ENCODE measurements around the gene EARS2. TPM values are rescaled to one million over a fixed set of nuclear protein-coding genes. Genes with fewer than 3 reads are reported as not detected.

Gene EARS2
- total RNA-seq, 4 donors from 2014 or later, result 10.9 to 32.0 (median 14.0) TPM

DNA sequence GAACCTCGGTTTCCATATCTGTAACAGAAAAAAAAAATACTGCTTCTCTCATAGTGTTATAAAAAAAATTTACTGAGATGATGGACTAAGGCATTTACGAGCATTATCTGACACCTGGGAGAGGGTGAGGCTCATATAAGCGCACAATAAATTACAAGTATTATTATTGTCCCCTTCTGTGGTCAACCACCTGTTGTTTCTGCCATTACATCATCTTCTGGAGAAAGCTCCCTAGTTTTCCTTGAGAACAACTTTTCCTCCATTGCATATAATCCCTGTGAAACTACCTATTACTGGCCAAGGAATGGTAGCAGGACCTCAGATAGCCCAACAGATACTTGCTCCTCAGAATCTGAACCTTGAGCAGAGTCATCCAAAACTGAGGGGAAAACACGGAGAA lies 35.2 kb downstream of the EARS2 start:
- TF ChIP-seq, protein P1, sequence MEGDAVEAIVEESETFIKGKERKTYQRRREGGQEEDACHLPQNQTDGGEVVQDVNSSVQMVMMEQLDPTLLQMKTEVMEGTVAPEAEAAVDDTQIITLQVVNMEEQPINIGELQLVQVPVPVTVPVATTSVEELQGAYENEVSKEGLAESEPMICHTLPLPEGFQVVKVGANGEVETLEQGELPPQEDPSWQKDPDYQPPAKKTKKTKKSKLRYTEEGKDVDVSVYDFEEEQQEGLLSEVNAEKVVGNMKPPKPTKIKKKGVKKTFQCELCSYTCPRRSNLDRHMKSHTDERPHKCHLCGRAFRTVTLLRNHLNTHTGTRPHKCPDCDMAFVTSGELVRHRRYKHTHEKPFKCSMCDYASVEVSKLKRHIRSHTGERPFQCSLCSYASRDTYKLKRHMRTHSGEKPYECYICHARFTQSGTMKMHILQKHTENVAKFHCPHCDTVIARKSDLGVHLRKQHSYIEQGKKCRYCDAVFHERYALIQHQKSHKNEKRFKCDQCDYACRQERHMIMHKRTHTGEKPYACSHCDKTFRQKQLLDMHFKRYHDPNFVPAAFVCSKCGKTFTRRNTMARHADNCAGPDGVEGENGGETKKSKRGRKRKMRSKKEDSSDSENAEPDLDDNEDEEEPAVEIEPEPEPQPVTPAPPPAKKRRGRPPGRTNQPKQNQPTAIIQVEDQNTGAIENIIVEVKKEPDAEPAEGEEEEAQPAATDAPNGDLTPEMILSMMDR (IDR thresholded peaks at IDR 0.05; ENCODE audit: low read depth), result no peak

DNA sequence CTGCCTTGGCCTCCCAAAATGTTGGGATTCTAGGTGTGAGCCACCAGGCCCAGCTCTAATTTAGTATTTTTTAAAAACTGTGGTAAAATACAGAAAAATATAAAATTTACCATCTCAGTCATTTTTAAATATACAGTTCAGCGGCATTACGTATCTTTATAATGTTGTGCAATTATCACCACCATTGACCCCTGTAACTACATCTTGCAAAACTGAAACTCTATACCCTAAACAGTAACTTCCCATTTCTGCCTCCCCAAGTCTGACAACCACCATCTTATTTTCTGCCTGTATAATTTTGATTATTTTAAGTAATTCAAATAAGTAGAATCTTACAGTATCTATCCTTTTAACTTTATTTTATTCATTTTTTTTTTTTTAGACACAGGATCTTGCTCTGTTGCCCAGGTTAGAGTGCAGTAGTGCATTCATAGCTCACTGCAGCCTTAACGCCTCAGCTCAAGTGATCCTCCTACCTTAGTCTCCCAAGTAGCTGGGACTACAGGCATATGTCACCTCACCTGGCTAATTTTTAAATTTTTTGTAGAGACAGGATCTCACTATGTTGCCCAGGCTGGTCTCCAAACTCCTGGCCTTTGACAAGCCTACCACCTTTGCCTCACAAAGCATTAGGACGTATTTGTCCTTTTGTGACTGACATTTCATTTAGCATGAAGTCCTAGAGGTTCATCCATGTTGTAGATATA lies 36.0 kb downstream of the EARS2 start:
- TF ChIP-seq, protein P1 (IDR thresholded peaks at IDR 0.05; ENCODE audit: low read depth), result no peak

DNA sequence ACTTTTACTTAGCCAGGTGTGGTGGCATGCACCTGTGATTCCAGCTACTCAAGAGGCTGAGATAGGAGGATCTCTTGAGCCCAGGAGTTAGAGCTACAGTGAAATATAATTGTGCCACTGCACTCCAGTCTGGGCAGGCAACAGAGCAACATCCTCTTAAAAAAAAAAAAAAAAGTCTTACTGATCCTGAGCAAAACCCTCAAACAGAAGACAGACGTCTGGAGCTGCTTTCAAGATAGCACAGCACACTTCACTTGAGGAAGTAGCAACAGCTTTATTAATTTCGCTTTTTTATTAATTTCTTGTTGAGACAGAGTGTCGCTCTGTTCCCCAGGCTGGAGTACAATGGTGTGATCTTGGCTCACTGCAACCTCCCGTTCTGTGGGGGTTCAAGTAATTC lies 36.6 kb downstream of the EARS2 start:
- TF ChIP-seq, protein P1 (IDR thresholded peaks at IDR 0.05; ENCODE audit: low read depth), result no peak

DNA sequence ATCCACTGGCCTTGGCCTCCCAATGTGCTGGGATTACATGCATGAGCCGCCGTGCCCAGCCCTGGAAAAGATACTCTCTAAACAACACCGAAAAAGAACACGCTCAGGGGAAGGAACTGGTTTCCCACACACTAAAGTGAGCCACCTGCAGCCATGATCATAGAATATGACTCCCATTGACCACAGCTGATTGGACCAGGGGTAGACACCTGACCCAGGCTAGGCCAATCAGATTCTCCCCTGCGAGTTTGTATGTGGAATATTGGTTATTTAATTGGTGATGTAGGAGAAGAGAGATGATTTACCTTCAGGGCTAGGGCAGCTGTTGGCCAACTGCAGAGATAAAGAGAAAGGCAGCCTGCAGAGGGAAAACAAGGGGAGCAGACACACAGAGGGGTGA lies 37.9 kb downstream of the EARS2 start:
- TF ChIP-seq, protein P1 (IDR thresholded peaks at IDR 0.05; ENCODE audit: low read depth), result no peak

DNA sequence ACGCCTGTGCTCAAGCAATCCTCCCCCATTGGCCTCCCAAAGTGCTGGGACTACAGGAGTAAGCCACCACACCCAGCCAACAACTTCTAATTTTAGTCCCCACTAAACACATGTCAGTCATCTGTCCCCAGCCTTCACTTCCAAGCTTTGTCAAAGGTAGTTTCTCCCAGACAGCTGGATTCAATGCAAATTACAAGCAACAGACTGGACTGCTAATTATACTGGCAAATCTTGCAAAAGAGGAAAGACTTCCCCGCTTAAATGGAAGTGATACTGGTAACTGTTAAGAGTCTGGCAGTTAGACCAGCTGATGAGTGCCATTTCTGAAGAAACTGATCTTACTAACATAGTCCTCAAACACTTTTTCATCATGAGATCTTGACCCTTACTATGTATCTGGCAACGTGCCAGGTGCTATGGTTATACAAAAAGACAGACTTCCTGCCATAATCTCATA lies 38.7 kb downstream of the EARS2 start:
- TF ChIP-seq, protein P1 (IDR thresholded peaks at IDR 0.05; ENCODE audit: low read depth), result no peak

DNA sequence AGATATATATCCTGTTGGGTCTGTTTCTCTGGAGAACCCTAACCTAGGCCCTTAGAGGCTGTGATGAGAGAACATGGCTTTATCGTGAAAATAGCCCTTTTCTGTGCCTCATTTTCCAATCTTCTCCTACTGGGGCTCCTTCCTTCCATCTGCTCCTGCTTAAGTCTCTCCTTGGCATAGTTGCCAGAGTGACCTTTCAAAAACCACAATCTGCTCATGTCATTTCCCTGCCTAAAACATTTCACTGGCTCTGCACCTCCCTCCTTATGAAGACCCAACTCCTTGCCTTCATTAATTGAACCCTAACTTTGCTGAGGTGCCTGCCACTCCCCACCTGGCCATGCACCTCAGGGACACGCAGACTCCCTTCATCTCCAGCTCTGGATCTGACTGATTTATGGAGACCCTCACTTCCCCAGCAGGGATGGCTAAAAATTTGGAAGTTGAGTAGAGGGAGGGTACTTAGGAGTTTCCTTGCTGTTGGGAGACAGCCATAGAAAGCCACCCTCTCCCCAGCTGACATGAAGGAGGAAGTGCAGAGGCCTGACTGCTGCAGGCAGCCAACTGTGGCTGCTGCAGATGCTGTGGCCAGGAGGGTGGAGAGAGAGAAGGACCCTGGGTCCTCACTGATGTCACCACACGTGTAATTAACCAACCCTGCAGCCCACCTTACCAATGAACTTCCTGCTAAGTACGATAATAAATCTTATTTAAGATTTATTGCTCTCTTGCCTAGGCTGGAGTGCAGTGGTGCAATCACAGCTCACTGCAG lies 40.6 kb downstream of the EARS2 start:
- TF ChIP-seq, protein P1 (IDR thresholded peaks at IDR 0.05; ENCODE audit: low read depth), result no peak

DNA sequence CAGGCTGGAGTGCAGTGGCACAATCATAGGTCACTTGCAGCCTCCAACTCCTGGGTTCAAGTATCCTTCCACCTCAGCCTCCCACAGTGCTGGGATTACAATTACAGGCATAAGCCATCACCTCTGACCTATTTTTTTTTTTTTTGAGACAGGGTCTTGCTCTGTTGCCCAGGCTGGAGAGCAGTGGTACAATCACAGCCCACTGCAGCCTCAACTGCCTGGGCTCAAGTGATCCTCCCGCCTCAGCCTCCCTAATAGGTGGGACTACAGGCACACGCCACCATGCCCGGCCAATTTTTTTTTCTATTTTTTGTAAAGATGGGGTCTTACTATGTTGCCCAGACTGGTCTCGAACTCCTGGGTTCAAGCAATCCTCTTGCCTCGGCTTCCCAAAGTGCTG lies 41.3 kb downstream of the EARS2 start:
- TF ChIP-seq, protein P1 (IDR thresholded peaks at IDR 0.05; ENCODE audit: low read depth), result no peak
